BJ (cell line): ENCODE measurements around the gene TMEM63C. TPM values are rescaled to one million over a fixed set of nuclear protein-coding genes. Genes with fewer than 3 reads are reported as not detected.

Experiments
- CTCF ChIA-PET: fragments of 350-600 bp; formaldehyde crosslinking; extraction: SDS; loops from one replicate; lab custom pipeline; 2021; ENCODE audit warnings: antibody characterized with exemption, inconsistent platforms; lab: Yijun Ruan, JAX
- POLR2A ChIA-PET: fragments of 300-600 bp; sonication (Branson Sonifier 250); formaldehyde crosslinking; extraction: SDS; loops from one replicate; lab custom pipeline; 2021; ENCODE audit warnings: antibody characterized with exemption; lab: Charles Lee
- DNase-seq: peaks from one replicate; pipeline ENCODE4 v3.0.0-alpha.2; 2011; ENCODE audit warnings: low read depth
- H3K27me3 ChIP-seq: 2 replicates; pipeline ENCODE4 v1.6.0; 2011; ENCODE audit warnings: low read length; ENCODE audit not compliant: control insufficient read depth, insufficient read depth
- H3K36me3 ChIP-seq: 2 replicates; pipeline ENCODE4 v1.5.1; 2011; ENCODE audit warnings: low read length; ENCODE audit not compliant: control insufficient read depth, insufficient read depth
- H3K4me3 ChIP-seq: 2 replicates; pipeline ENCODE4 v1.5.1; 2011; ENCODE audit warnings: low read depth, mild to moderate bottlenecking, control low read depth, low read length
- CTCF ChIP-seq: IDR thresholded peaks from 2 replicates; pipeline ENCODE4 v1.5.1; 2011; ENCODE audit warnings: low read depth, mild to moderate bottlenecking, control low read depth, inconsistent platforms, low read length, moderate library complexity; ENCODE audit not compliant: insufficient read depth
- polyA plus RNA-seq: library from polyadenylated mRNA; depleted of rRNA; stranded (reverse); fragments of >200 nt; gene quantifications from 2 replicates; pipeline ENCODE4 v1.2.3, GENCODE V29; 2011

Gene TMEM63C
- polyA plus RNA-seq, 1 experiment: not detected

DNA sequence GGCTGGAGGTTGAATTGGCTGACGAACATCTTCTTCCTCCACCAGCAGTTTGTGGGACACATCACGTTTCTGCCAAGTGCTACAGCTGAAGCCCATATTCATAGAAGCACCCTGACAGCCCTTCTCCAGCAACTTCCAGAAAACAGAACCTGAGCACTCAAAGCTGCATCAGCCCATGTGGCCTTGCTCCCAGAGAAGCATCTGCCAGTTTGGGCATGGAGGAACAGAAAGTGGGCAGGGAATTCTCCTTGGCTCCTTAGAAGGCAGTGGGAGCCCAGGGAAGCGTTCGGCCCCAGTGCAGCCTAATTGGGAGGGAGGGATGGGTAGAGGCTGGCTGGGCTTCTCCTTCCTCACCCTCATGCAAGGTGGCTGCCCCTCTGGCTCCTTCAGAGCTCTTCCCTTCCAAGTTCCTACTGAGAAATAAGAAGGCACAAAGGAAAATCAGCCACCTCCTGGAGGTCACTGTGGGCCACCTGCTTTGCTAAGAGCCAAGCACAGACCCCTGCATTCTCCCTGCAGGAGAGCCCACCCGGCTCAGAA is 93.5 kb downstream of the TMEM63C start:
- DNase-seq: no peak

DNA sequence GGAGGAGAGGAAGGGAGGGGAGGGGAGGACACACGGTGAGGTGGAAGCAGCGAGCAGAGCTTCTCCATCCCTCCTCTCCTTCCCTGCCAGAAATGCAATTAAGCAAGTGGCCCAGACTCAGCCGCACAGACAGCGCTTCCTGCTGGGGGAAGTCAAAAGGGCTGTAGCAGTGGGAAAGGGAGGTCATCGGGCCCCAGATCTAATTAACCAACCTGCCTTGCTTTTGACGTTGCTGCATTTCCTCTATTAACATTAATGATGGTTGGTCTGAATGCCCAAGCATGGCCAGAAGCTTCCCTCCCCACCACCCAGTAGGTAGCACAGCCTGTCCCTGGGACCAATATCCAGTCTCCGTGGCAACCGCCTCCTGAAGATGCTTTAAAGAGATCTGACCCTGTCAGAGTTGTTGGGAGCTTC is 94.0 kb downstream of the TMEM63C start:
- TF ChIP-seq CTCF: no peak
- peaks cover 4% of the 10 kb centered on the region for H3K27me3 ChIP-seq
- DNase-seq: no peak
- peaks cover 12% of the 10 kb centered on the region for H3K36me3 ChIP-seq
- ChIA-PET POLR2A (no interaction called here), CTCF (no interaction called here)
- H3K4me3 ChIP-seq: no peak overlapping the region

More for the DNA sequence above, 93.5 kb downstream of the TMEM63C start:
- Histone ChIP-seq H3K27me3 (peaks cover 4% of the 10 kb centered on the region), H3K36me3 (peaks cover 12% of the 10 kb centered on the region), H3K4me3 (no peak overlapping the region)
- POLR2A ChIA-PET: no interaction called here
- CTCF ChIA-PET: interaction anchor here (1.0 to 1.8 kb wide), 2 partner anchors 26 to 41 kb away, joined by 3 to 4 read pairs; no protein-coding TSS in a partner anchor
- TF ChIP-seq CTCF: no peak

- Histone ChIP-seq H3K36me3 (peaks cover 12% of the 10 kb centered on the region), H3K4me3 (no peak overlapping the region), H3K27me3 (peaks cover 1% of the 10 kb centered on the region; the same call in 1 of the 2 replicates)
- no peak for TF ChIP-seq CTCF
- ChIA-PET POLR2A (no interaction called here), CTCF (no interaction called here)
- DNase-seq: no peak
Observed at GRCh38 chr14:77276295-77276935, 94.8 kb downstream of the TMEM63C start.

- TF ChIP-seq CTCF: no peak
- Histone ChIP-seq H3K36me3 (peaks cover 12% of the 10 kb centered on the region), H3K27me3 (no peaks in the 10 kb centered on the region; the same call in 1 of the 2 replicates), H3K4me3 (no peak overlapping the region)
- no peak for DNase-seq
- ChIA-PET POLR2A (no interaction called here), CTCF (no interaction called here)
Observed at GRCh38 chr14:77276959-77277358, 95.4 kb downstream of the TMEM63C start.

- Histone ChIP-seq H3K27me3 (no peaks in the 10 kb centered on the region), H3K36me3 (peaks cover 15% of the 10 kb centered on the region), H3K4me3 (no peak overlapping the region)
- CTCF ChIA-PET: interaction anchor here (0.6 to 1.6 kb wide), 2 partner anchors 22 to 101 kb away, joined by 3 to 4 read pairs; no protein-coding TSS in a partner anchor
- DNase-seq: no peak
- no peak for TF ChIP-seq CTCF
- POLR2A ChIA-PET: no interaction called here
Observed at GRCh38 chr14:77278461-77279230, 97.0 kb downstream of the TMEM63C start.
